Testis (tissue), 3 donors: ENCODE measurements around the gene TBC1D23. TPM values are rescaled to one million over a fixed set of nuclear protein-coding genes. Genes with fewer than 3 reads are reported as not detected.
"Not testable (repeated sequence)": the region's sequence is repeated elsewhere in the genome, so short reads cannot be mapped to it uniquely, and the experiment has no call there.

Experiments
- DNase-seq: peaks from one replicate; pipeline ENCODE4 v3.0.0-alpha.2; 2019
- H3K27ac ChIP-seq, 2 donors: fragments of 200-600 bp; sonication (generic); one replicate each; pipeline ENCODE4 v1.5.1; 2019
- H3K27me3 ChIP-seq: fragments of 200-600 bp; sonication (generic); one replicate; pipeline ENCODE4 v1.5.1; 2019
- H3K36me3 ChIP-seq: fragments of 200-600 bp; sonication (generic); one replicate; pipeline ENCODE4 v1.5.1; 2017; ENCODE audit warnings: low read depth; ENCODE audit errors: missing control alignments
- H3K4me1 ChIP-seq: fragments of 200-600 bp; sonication (generic); one replicate; pipeline ENCODE4 v1.5.1; 2019
- H3K4me3 ChIP-seq, 2 donors: fragments of 200-600 bp; sonication (generic); one replicate each; pipeline ENCODE4 v1.5.1; 2017 to 2019
- H3K9me3 ChIP-seq: fragments of 200-600 bp; sonication (generic); one replicate; pipeline ENCODE4 v1.5.1; 2017
- POLR2A ChIP-seq: fragments of 450-650 bp; IDR thresholded peaks from one replicate; pipeline ENCODE4 v1.6.1; 2017; ENCODE audit warnings: antibody characterized with exemption, mild to moderate bottlenecking, moderate library complexity
- WGBS, 2 donors: methylation state at CpG; one replicate each; pipeline ENCODE4 v1.1.5; 2018; 5-methylcytosine and 5-hydroxymethylcytosine counted together
- intact Hi-C: fragments of 100-400 bp; cut with DNase I; formaldehyde crosslinking; loops from one replicate; pipeline ENCODE4 v1.15.1; 2023; ENCODE audit warnings: low total_unique reads
- polyA plus RNA-seq: library from polyadenylated mRNA; stranded (reverse); fragments of 350-450 nt; fragmentation: Illumina TruSeq; extraction: RNeasy Lipid Tissue Mini Kit (QIAGEN cat#74804); gene quantifications from one replicate; pipeline ENCODE4 v1.2.3, GENCODE V29; 2014; ENCODE audit warnings: low read depth, low replicate concordance; ENCODE audit not compliant: insufficient read depth
- total RNA-seq, 2 donors: library from RNA; depleted of rRNA; stranded (reverse); fragments of >200 nt; gene quantifications; one replicate each; pipeline ENCODE4 v1.2.3, GENCODE V29; 2016
- TF ChIP-seq, protein P1 (sequence below), 3 experiments: fragments of 450-650 bp in 2 of 3; fragments of 200-600 bp in 1 of 3; sonication (generic) in 1 of 3; IDR thresholded peaks; one replicate each; pipeline ENCODE4 v1.5.1; 2016 to 2019; ENCODE audit warnings: antibody characterized with exemption in 3 of 3, mild to moderate bottlenecking in 2 of 3, moderate library complexity in 1 of 3

Gene TBC1D23
- total and polyA plus RNA-seq, 3 donors from 2014 or later, result 20.6 to 35.6 (median 28.7) TPM

DNA sequence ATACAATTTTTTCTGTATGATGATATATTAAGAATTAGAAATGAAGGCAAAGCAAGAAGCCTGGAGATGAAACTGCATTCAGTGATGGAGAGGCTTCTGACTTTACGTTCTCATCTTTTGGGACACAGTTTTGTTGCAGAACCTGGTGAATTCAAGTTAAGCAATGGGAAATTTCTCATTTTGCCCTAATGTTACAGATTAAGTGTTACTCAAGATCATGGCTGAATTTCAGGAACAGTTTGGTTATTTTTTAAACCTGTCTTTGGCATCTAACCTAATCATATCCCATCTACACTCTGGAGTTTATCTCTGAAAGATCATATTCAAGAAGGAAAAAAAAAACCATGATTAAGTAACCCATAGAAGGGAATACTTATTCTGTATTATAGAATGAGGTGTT is 79.7 kb downstream of the TBC1D23 start:
- Histone ChIP-seq H3K36me3 (no peaks in the 10 kb centered on the region), H3K27ac (no peak overlapping the region), H3K27me3 (no peaks in the 10 kb centered on the region), H3K9me3 (no peaks in the 10 kb centered on the region), H3K4me1 (peaks cover 4% of the 10 kb centered on the region), H3K4me3 (no peak overlapping the region)
- DNase-seq, result no peak
- TF ChIP-seq, protein P1, sequence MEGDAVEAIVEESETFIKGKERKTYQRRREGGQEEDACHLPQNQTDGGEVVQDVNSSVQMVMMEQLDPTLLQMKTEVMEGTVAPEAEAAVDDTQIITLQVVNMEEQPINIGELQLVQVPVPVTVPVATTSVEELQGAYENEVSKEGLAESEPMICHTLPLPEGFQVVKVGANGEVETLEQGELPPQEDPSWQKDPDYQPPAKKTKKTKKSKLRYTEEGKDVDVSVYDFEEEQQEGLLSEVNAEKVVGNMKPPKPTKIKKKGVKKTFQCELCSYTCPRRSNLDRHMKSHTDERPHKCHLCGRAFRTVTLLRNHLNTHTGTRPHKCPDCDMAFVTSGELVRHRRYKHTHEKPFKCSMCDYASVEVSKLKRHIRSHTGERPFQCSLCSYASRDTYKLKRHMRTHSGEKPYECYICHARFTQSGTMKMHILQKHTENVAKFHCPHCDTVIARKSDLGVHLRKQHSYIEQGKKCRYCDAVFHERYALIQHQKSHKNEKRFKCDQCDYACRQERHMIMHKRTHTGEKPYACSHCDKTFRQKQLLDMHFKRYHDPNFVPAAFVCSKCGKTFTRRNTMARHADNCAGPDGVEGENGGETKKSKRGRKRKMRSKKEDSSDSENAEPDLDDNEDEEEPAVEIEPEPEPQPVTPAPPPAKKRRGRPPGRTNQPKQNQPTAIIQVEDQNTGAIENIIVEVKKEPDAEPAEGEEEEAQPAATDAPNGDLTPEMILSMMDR (IDR thresholded peaks at IDR 0.05), result no peak
- TF ChIP-seq POLR2A, result no peak
- 92 to 100% methylated on average over 1 of the region's 1 CpG for WGBS, 2 donors
- intact Hi-C loops, result no loop called here

DNA sequence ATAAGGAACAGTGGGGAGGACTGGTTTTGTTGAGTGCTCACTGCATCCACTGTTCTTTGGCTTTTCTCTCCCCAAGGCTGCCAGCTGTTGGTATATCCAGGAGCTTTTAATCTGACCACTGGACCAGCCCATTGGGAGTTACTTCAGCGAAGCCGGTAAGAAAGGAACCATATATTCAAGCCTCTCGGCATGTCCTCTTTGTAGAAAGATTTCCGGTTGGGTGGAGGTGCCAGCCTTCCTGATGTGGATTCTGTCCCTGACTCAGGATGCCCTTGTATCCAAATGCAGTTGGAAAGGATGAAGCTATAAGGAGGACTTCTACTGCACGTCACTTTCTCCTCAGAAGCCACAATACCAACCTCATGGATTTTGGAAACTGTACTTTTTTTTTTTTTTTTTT is 87.9 kb downstream of the TBC1D23 start:
- TF ChIP-seq, protein P1 (IDR thresholded peaks at IDR 0.05), result no peak
- TF ChIP-seq POLR2A, result no peak
- DNase-seq, result no peak
- no peaks in the 10 kb centered on the region for H3K9me3 ChIP-seq
- no peaks in the 10 kb centered on the region for H3K27me3 ChIP-seq
- H3K4me1 ChIP-seq, result no peaks in the 10 kb centered on the region
- H3K36me3 ChIP-seq, result no peaks in the 10 kb centered on the region
- intact Hi-C loops, result no loop called here
- H3K4me3 ChIP-seq, result no peak overlapping the region
- 74 to 96% methylated on average over 5 of the region's 5 CpGs for WGBS, 2 donors
- no peak overlapping the region for H3K27ac ChIP-seq

DNA sequence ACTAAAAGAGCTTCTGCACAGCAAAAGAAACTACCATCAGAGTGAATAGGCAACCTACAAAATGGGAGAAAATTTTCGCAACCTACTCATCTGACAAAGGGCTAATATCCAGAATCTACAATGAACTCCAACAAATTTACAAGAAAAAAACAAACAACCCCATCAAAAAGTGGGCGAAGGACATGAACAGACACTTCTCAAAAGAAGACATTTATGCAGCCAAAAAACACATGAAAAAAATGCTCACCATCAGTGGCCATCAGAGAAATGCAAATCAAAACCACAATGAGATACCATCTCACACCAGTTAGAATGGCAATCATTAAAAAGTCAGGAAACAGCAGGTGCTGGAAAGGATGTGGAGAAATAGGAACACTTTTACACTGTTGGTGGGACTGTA is 91.0 kb downstream of the TBC1D23 start:
- H3K27me3 ChIP-seq, H3K4me3 ChIP-seq, H3K4me1 ChIP-seq, DNase-seq, H3K36me3 ChIP-seq, H3K27ac ChIP-seq, intact Hi-C loops, H3K9me3 ChIP-seq: not testable (repeated sequence)
- 100% methylated on average over 2 of the region's 2 CpGs for WGBS, 2 donors

DNA sequence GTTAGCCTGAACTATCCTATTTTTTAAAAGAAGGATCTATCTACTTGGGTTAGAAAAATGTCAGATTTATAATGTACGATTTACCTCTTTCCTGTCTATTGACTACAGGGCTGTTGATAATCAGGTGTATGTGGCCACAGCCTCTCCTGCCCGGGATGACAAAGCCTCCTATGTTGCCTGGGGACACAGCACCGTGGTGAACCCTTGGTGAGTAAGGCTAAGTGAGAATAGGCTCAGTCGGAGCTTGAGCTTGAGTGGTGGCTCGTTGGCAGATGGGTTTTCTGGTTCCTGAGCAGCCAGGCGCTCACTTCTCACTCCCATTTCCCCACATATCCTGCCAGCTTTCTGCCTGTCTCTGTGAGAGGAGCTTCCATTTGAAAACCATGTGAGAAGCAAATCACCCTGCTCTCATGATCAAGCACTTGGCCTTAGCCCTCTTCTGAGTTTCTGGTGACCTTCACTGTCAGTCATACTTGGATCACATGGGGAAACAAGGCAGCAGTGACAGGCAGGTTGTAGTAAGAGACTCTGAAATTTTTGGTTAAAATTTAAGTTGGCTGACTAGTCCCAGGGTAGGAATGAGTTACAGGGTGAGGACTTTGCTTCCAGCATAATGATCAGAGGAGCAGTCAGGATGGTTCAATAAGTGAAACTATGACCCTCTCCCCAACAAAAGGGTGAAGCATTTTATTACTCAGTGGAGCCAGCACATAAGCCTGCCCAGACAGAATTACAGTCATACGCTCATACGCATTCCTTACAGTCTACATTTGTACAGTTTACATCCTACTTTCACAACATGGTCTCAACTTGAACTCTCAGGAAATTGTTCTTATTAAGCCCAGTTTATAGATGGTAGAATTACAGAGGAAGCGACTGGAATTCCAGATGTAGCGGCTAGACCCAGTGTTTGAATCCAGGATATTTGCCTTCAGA is 91.8 kb downstream of the TBC1D23 start:
- H3K4me1 ChIP-seq, result no peaks in the 10 kb centered on the region
- TF ChIP-seq, protein P1 (IDR thresholded peaks at IDR 0.05), result no peak
- TF ChIP-seq POLR2A, result no peak
- no peak overlapping the region for H3K27ac ChIP-seq
- no peaks in the 10 kb centered on the region for H3K27me3 ChIP-seq
- 90 to 92% methylated on average over 7 to 10 of the region's 10 CpGs for WGBS, 2 donors
- H3K4me3 ChIP-seq, result no peak overlapping the region
- intact Hi-C loops, result no loop called here
- no peaks in the 10 kb centered on the region for H3K9me3 ChIP-seq
- no peak for DNase-seq
- H3K36me3 ChIP-seq, result no peaks in the 10 kb centered on the region

DNA sequence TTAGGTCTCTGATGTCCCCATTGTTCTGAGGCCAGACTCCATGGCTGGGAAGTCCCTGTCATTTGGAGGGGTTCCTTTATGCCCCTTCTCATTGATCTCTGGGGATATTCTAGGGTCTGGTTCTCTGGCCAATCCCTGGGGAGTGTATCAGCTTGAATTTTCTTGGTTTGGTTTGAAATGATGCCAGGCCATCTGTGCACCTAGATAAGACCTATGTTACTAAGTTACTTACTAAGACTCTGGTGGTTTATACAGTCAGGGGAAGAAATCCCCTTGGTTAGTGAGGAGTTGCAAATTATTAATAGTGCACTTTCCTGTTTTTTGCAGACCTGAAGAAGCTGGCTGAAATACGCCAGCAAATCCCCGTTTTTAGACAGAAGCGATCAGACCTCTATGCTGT is 94.1 kb downstream of the TBC1D23 start:
- intact Hi-C loops, result no loop called here
- DNase-seq, result no peak
- no peaks in the 10 kb centered on the region for H3K36me3 ChIP-seq

More for the DNA sequence above, 94.1 kb downstream of the TBC1D23 start:
- no peak for TF ChIP-seq POLR2A
- TF ChIP-seq, protein P1 (IDR thresholded peaks at IDR 0.05), result no peak
- 70 to 79% methylated on average over 3 of the region's 3 CpGs for WGBS, 2 donors
- Histone ChIP-seq H3K27me3 (no peaks in the 10 kb centered on the region), H3K4me1 (no peaks in the 10 kb centered on the region), H3K27ac (no peak overlapping the region), H3K9me3 (no peaks in the 10 kb centered on the region), H3K4me3 (no peak overlapping the region)
